ENCODE measurements around the gene PPP1R3E.

PPP1R3E gene

DNA sequence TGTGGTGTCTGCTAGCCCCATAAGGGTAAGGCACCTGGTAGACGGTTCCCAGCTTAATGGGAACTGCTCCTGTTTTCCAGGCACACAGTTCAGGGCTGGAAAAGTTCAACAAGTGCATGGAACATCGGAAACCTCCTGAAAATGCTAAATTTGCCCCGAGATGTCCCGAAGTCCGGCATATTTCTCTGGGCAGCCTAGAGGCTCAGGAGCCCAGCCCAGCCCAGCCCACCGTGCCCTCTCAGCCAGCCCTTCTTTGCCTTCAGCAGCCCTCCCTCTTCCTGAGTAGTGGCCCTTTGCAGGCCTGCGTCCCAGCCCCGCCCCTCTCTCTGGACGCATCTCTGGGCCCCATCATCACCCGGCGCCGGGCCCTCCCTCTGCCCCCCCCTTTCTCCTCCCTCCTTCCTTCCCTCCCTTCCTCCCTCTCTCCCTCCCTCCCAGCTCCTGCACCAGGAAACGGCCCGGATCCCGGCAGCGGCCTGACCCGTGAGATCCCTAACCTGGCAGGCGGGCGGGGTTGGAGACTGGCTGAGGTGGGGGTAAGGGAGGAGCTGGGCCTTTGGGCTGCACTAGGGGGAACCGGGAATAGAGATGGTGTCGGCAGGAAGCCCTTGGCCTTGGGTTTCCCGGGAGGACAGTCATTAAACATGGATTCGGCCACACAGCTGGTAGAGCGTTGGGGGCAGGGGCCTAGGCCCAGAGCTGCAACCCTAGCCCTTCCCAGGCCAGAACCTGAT, 3.9 kb upstream of the PPP1R3E start, which contains the start of gene BCL2L2:
Gene BCL2L2 (plus strand): TSS at position 422 of the 734 bp plus-strand sequence. CDS start 935 bp downstream, outside the sequence.
- H3K36me3 ChIP-seq (ENCODE audit: low read depth), result peaks cover 43% of the 10 kb centered on the region
- peak; percentile 53 for ATAC-seq (ENCODE audit: low read depth)
- peak within 1 kb of the TSS; percentile 81 for H3K4me3 ChIP-seq (ENCODE audit: severe bottlenecking)
- H3K27ac ChIP-seq (ENCODE audit: poor library complexity, severe bottlenecking), result peak within 1 kb of the TSS; percentile 65
- H3K27me3 ChIP-seq (ENCODE audit: insufficient read depth, poor library complexity, severe bottlenecking), result no peaks in the 10 kb centered on the region
- H3K9me3 ChIP-seq (ENCODE audit: severe bottlenecking), result no peaks in the 10 kb centered on the region
- TF ChIP-seq, protein P1, sequence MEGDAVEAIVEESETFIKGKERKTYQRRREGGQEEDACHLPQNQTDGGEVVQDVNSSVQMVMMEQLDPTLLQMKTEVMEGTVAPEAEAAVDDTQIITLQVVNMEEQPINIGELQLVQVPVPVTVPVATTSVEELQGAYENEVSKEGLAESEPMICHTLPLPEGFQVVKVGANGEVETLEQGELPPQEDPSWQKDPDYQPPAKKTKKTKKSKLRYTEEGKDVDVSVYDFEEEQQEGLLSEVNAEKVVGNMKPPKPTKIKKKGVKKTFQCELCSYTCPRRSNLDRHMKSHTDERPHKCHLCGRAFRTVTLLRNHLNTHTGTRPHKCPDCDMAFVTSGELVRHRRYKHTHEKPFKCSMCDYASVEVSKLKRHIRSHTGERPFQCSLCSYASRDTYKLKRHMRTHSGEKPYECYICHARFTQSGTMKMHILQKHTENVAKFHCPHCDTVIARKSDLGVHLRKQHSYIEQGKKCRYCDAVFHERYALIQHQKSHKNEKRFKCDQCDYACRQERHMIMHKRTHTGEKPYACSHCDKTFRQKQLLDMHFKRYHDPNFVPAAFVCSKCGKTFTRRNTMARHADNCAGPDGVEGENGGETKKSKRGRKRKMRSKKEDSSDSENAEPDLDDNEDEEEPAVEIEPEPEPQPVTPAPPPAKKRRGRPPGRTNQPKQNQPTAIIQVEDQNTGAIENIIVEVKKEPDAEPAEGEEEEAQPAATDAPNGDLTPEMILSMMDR (IDR thresholded peaks at IDR 0.05; ENCODE audit: poor library complexity, severe bottlenecking), result no peak
- H3K4me1 ChIP-seq (ENCODE audit: insufficient read depth, poor library complexity, severe bottlenecking), result peaks cover 16% of the 10 kb centered on the region
- DNase-seq (ENCODE audit: low spot score), result peak; percentile 94

GRCh38 chr14:23301969-23302289, 730 bp downstream of the PPP1R3E start:
- TF ChIP-seq, protein P1 (IDR thresholded peaks at IDR 0.05; ENCODE audit: poor library complexity, severe bottlenecking), result peak; percentile 23
- Histone ChIP-seq H3K27ac (ENCODE audit: poor library complexity, severe bottlenecking) (peak overlapping the region; percentile 73), H3K4me3 (ENCODE audit: severe bottlenecking) (peak overlapping the region; percentile 68), H3K27me3 (ENCODE audit: insufficient read depth, poor library complexity, severe bottlenecking) (no peaks in the 10 kb centered on the region), H3K4me1 (ENCODE audit: insufficient read depth, poor library complexity, severe bottlenecking) (peaks cover 12% of the 10 kb centered on the region), H3K36me3 (ENCODE audit: low read depth) (no peaks in the 10 kb centered on the region), H3K9me3 (ENCODE audit: severe bottlenecking) (no peaks in the 10 kb centered on the region)
- DNase-seq (ENCODE audit: low spot score), result peak; percentile 80
- peak; percentile 12; the same call in 2 of the 3 replicates for ATAC-seq (ENCODE audit: low read depth)

DNA sequence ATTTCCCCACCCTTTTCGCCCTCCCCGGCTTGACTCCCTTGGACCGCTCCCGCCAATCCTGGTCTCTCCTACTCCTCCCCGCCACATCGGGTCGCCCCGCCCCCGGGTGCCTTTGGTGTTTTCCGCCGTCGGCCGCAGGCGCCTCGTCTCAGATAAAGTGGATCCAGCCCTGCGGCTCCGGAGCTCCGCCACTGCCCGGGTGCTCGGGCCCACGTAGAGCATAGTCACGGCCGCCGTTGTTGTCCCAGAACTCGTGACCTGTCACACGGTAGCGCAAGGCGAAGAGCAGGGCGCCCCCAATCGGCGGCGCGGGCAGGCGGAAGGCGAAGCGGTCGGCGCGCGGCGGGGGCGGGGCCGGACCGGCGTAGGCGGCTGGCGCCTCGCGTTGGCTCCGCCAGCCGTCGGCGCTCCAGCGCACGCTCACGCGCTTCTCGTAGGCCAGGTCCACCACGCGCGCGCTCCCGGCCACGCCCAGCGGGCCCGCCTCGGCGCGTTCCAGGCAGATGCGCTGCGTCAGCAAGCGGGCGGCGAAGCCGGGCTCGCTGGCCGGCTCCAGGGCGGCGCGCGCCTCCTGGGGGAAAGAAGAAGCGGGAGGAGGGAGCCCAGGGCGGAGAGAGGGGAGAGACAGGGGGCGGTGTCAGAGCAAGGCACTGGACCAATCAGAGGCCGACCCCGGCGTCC, 1.2 kb downstream of the PPP1R3E start:
- H3K4me1 ChIP-seq (ENCODE audit: insufficient read depth, poor library complexity, severe bottlenecking), result peaks cover 12% of the 10 kb centered on the region

DNA sequence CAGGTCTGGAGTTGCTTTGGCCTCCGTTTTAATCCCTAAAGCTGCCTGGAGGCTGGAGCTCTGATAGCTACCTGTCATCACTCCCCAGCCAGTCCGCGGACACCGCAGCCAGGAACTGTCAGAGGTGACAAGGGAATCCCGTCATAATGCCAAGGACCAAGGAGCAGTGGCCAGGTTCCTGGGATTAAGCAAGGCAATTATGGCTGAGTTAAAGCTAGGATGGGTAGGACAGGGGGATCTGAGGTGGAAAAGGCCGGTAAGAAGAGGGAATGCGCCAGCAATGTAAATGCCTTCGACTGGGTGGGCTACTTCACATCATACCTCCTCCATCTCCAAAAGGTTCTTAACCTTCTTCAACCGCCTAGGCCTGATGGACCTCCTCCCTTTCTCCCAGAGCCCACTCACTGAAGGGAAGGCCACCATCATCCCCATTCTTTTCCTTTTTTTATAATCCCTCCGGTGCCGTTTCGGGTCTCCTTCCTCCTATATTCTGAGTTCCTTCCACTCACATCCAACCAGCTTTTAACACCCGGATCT, 1.9 kb downstream of the PPP1R3E start:
- H3K27me3 ChIP-seq (ENCODE audit: insufficient read depth, poor library complexity, severe bottlenecking), result no peaks in the 10 kb centered on the region
- peak overlapping the region; percentile 68 for H3K4me3 ChIP-seq (ENCODE audit: severe bottlenecking)
- H3K9me3 ChIP-seq (ENCODE audit: severe bottlenecking), result no peaks in the 10 kb centered on the region
- H3K27ac ChIP-seq (ENCODE audit: poor library complexity, severe bottlenecking), result peak overlapping the region; percentile 73
- no peak for ATAC-seq (ENCODE audit: low read depth)
- TF ChIP-seq, protein P1 (IDR thresholded peaks at IDR 0.05; ENCODE audit: poor library complexity, severe bottlenecking), result no peak
- DNase-seq (ENCODE audit: low spot score), result no peak
- H3K36me3 ChIP-seq (ENCODE audit: low read depth), result no peaks in the 10 kb centered on the region
- H3K4me1 ChIP-seq (ENCODE audit: insufficient read depth, poor library complexity, severe bottlenecking), result peaks cover 12% of the 10 kb centered on the region

More for the DNA sequence above, 1.2 kb downstream of the PPP1R3E start:
- Histone ChIP-seq H3K27ac (ENCODE audit: poor library complexity, severe bottlenecking) (peak overlapping the region; percentile 73), H3K9me3 (ENCODE audit: severe bottlenecking) (no peaks in the 10 kb centered on the region), H3K36me3 (ENCODE audit: low read depth) (no peaks in the 10 kb centered on the region), H3K27me3 (ENCODE audit: insufficient read depth, poor library complexity, severe bottlenecking) (no peaks in the 10 kb centered on the region), H3K4me3 (ENCODE audit: severe bottlenecking) (peak overlapping the region; percentile 68)
- ATAC-seq (ENCODE audit: low read depth) (peak; percentile 82), DNase-seq (ENCODE audit: low spot score) (peak; percentile 99)
- TF ChIP-seq, protein P1 (IDR thresholded peaks at IDR 0.05; ENCODE audit: poor library complexity, severe bottlenecking), result peak; percentile 99

All from RWPE2 (cell line).